SK-N-SH (cell line): ENCODE measurements around the gene CST11. TPM values are rescaled to one million over a fixed set of nuclear protein-coding genes. Genes with fewer than 3 reads are reported as not detected.

Source experiments
- CTCF ChIA-PET: fragments of 300-600, 350-600 bp; formaldehyde crosslinking; extraction: SDS; loops from one replicate; lab custom pipeline; 2021; lab: Yijun Ruan, JAX
- POLR2A ChIA-PET: fragments of 350-600 bp; sonication (Branson Sonifier 250); formaldehyde crosslinking; extraction: SDS; loops from one replicate; lab custom pipeline; 2020; ENCODE audit warnings: antibody characterized with exemption, inconsistent platforms; lab: Yijun Ruan, JAX
- DNase-seq: peaks from one replicate; pipeline ENCODE4 v3.0.0; 2012
- H2AFZ ChIP-seq: fragments of 200-600 bp; sonication (generic); 2 replicates; pipeline ENCODE4 v1.8.1; 2016; ENCODE audit warnings: antibody characterized with exemption, mild to moderate bottlenecking, low read depth
- H3F3A ChIP-seq: fragments of 200-600 bp; sonication (generic); replicated peaks from 2 replicates; pipeline ENCODE3; 2016; ENCODE audit warnings: antibody characterized with exemption, mild to moderate bottlenecking; ENCODE audit not compliant: insufficient read depth
- H3K27ac ChIP-seq, 2 experiments: fragments of 200-500 bp in 1 of 2; fragments of 200-600 bp in 1 of 2; sonication (Bioruptor generic) in 1 of 2; sonication (generic), shearing (Covaris generic) in 1 of 2; 2 replicates each; pipeline versions ENCODE4 v1.5.1 to v1.6.1; 2014 to 2016; ENCODE audit warnings: low read depth in 2 of 2, inconsistent platforms in 1 of 2, low read length in 1 of 2, mild to moderate bottlenecking in 1 of 2, mixed read lengths in 1 of 2
- H3K27me3 ChIP-seq: fragments of 200-600 bp; sonication (generic), shearing (Covaris generic); 2 replicates; pipeline ENCODE4 v1.6.1; 2016; ENCODE audit warnings: mixed run types; ENCODE audit not compliant: insufficient read depth
- H3K36me3 ChIP-seq, 2 experiments: fragments of 200-500 bp in 1 of 2; fragments of 200-600 bp in 1 of 2; sonication (Bioruptor generic) in 1 of 2; sonication (generic) in 1 of 2; replicated peaks in 1 of 2; 2 replicates each; pipeline versions ENCODE3 to v1.5.1; 2014 to 2016; ENCODE audit warnings: low read length in 1 of 2, mild to moderate bottlenecking in 1 of 2; ENCODE audit not compliant: insufficient read depth in 2 of 2, control insufficient read depth in 1 of 2
- H3K4me1 ChIP-seq, 2 experiments: fragments of 200-500 bp in 1 of 2; fragments of 200-600 bp in 1 of 2; sonication (Bioruptor generic) in 1 of 2; sonication (generic), shearing (Covaris generic) in 1 of 2; 2 replicates each; pipeline versions ENCODE4 v1.5.1 to v1.6.1; 2014 to 2016; ENCODE audit warnings: low read depth in 1 of 2, low read length in 1 of 2, mixed run types in 1 of 2; ENCODE audit not compliant: insufficient read depth in 2 of 2, control insufficient read depth in 1 of 2
- H3K4me2 ChIP-seq: fragments of 200-600 bp; sonication (generic), shearing (Covaris generic); 2 replicates; pipeline ENCODE4 v1.6.1; 2017; ENCODE audit warnings: mixed run types
- H3K4me3 ChIP-seq, 2 experiments: fragments of 200-500 bp in 1 of 2; fragments of 200-600 bp in 1 of 2; sonication (Bioruptor generic) in 1 of 2; sonication (generic), shearing (Covaris generic) in 1 of 2; 2 replicates each; pipeline versions ENCODE4 v1.5.1 to v1.8.1; 2014 to 2016; ENCODE audit warnings: low read depth in 2 of 2, inconsistent platforms in 1 of 2, low read length in 1 of 2, mild to moderate bottlenecking in 1 of 2, mixed read lengths in 1 of 2, moderate library complexity in 1 of 2
- H3K79me2 ChIP-seq: fragments of 200-600 bp; sonication (generic); 2 replicates; pipeline ENCODE4 v1.8.1; 2017; ENCODE audit warnings: mild to moderate bottlenecking; ENCODE audit not compliant: insufficient read depth
- H3K9ac ChIP-seq: fragments of 200-600 bp; sonication (generic); 2 replicates; pipeline ENCODE4 v1.6.1; 2017; ENCODE audit warnings: mixed run types
- H3K9me2 ChIP-seq: fragments of 200-600 bp; sonication (generic); 2 replicates; pipeline ENCODE4 v1.6.1; 2017; ENCODE audit warnings: mixed run types
- H3K9me3 ChIP-seq: fragments of 200-600 bp; sonication (generic); 2 replicates; pipeline ENCODE4 v1.6.1; 2017; ENCODE audit warnings: mixed run types, mild to moderate bottlenecking, moderate library complexity
- H4K20me1 ChIP-seq: fragments of 200-600 bp; sonication (generic); 2 replicates; pipeline ENCODE4 v1.6.1; 2017; ENCODE audit warnings: mild to moderate bottlenecking, mixed run types; ENCODE audit not compliant: insufficient read depth
- ELF1 ChIP-seq: IDR thresholded peaks from 2 replicates; pipeline ENCODE4 v1.4.0; 2012
- GABPA ChIP-seq: IDR thresholded peaks from 2 replicates; pipeline ENCODE4 v1.4.0; 2012; ENCODE audit warnings: low read depth, mild to moderate bottlenecking
- JUND ChIP-seq: IDR thresholded peaks from 2 replicates; pipeline ENCODE4 v1.4.0; 2012
- NRF1 ChIP-seq: IDR thresholded peaks from 2 replicates; pipeline ENCODE4 v1.6.1; 2012; ENCODE audit warnings: low read depth, mild to moderate bottlenecking, low read length
- RAD21 ChIP-seq: IDR thresholded peaks from 2 replicates; pipeline ENCODE4 v1.6.1; 2012; ENCODE audit warnings: mild to moderate bottlenecking, low read length
- TAF1 ChIP-seq: IDR thresholded peaks from 2 replicates; pipeline ENCODE4 v1.6.1; 2012; ENCODE audit warnings: low read depth, mild to moderate bottlenecking, low read length, moderate library complexity, borderline replicate concordance
- WGBS: methylation state at CpG from one replicate; pipeline ENCODE4 v1.1.6; 2017; ENCODE audit warnings: low lambda C conversion rate; 5-methylcytosine and 5-hydroxymethylcytosine counted together
- polyA plus RNA-seq, 3 experiments: library from polyadenylated mRNA; depleted of rRNA; stranded (reverse); fragments of >200 nt; gene quantifications; 2 replicates each; pipeline ENCODE4 v1.2.3, GENCODE V29; 2012
- TF ChIP-seq, protein P1 (sequence below): IDR thresholded peaks from 2 replicates; pipeline ENCODE4 v1.6.1; 2012; ENCODE audit warnings: mild to moderate bottlenecking, low read depth, low read length, moderate library complexity
- TF ChIP-seq, protein P2 (sequence below): IDR thresholded peaks from 2 replicates; pipeline ENCODE4 v1.4.0; 2012; ENCODE audit warnings: low read depth, borderline replicate concordance

The CST11 gene
- polyA plus RNA-seq, 1 of the 3 experiments (the other 2 are of a cell fraction), result not detected

DNA sequence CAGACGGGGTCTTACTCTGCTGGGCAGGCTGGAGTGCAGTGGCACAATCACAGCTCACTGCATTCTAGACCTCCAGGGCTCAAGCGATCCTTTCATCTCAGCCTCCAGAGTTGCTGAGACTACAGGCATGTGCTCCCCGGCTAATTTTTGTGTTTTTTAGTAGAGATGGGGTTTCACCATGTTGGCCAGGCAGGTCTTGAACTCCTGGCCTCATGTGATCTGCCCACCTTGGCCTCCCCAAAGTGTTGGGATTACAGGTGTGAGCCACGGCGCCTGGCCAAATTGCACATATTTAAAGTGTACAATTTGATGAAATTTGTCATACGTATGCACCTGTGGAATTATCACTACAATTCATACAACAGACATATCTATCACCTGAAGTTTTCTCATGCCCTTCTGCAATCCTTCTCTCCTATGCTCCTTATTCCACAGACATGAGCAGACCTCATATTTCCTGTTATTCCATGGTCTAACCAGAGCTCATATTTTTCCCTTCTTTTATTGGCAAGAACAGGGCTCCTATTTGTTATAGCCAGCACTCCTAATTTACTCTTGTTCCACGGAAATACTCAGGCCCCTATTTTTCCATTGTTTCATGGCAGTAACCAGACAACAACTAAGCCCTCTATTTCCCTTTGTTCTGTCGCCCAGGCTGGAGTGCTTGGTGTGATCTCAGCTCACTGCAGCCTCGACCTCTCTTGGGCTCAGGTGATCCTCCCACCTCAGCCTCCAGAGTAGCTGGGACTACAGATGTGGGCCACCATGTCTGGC lies 15.4 kb downstream of the CST11 start (continued):
- TF ChIP-seq, protein P1, sequence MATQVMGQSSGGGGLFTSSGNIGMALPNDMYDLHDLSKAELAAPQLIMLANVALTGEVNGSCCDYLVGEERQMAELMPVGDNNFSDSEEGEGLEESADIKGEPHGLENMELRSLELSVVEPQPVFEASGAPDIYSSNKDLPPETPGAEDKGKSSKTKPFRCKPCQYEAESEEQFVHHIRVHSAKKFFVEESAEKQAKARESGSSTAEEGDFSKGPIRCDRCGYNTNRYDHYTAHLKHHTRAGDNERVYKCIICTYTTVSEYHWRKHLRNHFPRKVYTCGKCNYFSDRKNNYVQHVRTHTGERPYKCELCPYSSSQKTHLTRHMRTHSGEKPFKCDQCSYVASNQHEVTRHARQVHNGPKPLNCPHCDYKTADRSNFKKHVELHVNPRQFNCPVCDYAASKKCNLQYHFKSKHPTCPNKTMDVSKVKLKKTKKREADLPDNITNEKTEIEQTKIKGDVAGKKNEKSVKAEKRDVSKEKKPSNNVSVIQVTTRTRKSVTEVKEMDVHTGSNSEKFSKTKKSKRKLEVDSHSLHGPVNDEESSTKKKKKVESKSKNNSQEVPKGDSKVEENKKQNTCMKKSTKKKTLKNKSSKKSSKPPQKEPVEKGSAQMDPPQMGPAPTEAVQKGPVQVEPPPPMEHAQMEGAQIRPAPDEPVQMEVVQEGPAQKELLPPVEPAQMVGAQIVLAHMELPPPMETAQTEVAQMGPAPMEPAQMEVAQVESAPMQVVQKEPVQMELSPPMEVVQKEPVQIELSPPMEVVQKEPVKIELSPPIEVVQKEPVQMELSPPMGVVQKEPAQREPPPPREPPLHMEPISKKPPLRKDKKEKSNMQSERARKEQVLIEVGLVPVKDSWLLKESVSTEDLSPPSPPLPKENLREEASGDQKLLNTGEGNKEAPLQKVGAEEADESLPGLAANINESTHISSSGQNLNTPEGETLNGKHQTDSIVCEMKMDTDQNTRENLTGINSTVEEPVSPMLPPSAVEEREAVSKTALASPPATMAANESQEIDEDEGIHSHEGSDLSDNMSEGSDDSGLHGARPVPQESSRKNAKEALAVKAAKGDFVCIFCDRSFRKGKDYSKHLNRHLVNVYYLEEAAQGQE, result no peak

DNA sequence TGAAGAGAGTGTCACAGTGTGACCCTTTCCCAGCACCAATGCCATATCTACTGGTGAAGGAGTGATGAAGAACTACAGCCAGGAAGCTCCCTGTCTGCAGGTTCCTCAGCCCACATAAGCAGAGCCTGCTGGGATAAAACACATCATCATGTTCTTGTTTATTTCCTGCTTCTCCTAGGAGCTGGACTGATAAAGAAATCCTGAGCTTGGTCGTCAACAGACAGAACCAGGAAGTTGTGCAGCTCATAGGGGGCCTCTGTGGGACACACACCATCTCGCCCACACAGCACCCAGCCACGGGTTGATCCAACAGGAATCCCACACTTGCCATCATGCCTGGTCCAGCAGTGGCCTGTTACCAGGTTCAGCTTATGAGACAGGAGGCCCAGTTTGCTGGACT lies 16.0 kb downstream of the CST11 start:
- ChIA-PET POLR2A (no interaction called here), CTCF (interaction anchor here (1.0 to 4.0 kb wide), 3 partner anchors 10 to 170 kb away, joined by 3 to 22 read pairs (median 10); no protein-coding TSS in a partner anchor)
- Histone ChIP-seq H3K9me3 (no peaks in the 10 kb centered on the region), H3K4me3 (no peak overlapping the region), H3K36me3 (no peaks in the 10 kb centered on the region), H3K27ac (no peak overlapping the region), H3K4me1 (peaks cover 0 to 11% of the 10 kb centered on the region in 2 experiments; a peak in 1 of 4 replicates), H2AFZ (no peak overlapping the region), H3K9ac (no peak overlapping the region), H4K20me1 (no peaks in the 10 kb centered on the region), H3F3A (no peaks in the 10 kb centered on the region), H3K9me2 (no peaks in the 10 kb centered on the region), H3K27me3 (no peaks in the 10 kb centered on the region; the same call in none of the 2 replicates), H3K4me2 (no peak overlapping the region), H3K79me2 (no peaks in the 10 kb centered on the region)
- no peak for DNase-seq
- no peak for TF ChIP-seq NRF1
- TF ChIP-seq GABPA, result no peak
- TF ChIP-seq, protein P2, sequence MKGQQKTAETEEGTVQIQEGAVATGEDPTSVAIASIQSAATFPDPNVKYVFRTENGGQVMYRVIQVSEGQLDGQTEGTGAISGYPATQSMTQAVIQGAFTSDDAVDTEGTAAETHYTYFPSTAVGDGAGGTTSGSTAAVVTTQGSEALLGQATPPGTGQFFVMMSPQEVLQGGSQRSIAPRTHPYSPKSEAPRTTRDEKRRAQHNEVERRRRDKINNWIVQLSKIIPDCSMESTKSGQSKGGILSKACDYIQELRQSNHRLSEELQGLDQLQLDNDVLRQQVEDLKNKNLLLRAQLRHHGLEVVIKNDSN, result no peak
- TF ChIP-seq TAF1, result no peak
- no peak for TF ChIP-seq ELF1
- no peak for TF ChIP-seq RAD21
- no peak for TF ChIP-seq JUND
- WGBS, result 30% methylated on average over 2 of the region's 3 CpGs
